Measurements from ENCODE around the gene HCN2. TPM values are rescaled to one million over a fixed set of nuclear protein-coding genes. Genes with fewer than 3 reads are reported as not detected.
"Not testable (repeated sequence)": the region's sequence is repeated elsewhere in the genome, so short reads cannot be mapped to it uniquely, and the experiment has no call there.

The HCN2 gene
- polyA plus RNA-seq, 1 experiment, result 1.5 TPM

DNA sequence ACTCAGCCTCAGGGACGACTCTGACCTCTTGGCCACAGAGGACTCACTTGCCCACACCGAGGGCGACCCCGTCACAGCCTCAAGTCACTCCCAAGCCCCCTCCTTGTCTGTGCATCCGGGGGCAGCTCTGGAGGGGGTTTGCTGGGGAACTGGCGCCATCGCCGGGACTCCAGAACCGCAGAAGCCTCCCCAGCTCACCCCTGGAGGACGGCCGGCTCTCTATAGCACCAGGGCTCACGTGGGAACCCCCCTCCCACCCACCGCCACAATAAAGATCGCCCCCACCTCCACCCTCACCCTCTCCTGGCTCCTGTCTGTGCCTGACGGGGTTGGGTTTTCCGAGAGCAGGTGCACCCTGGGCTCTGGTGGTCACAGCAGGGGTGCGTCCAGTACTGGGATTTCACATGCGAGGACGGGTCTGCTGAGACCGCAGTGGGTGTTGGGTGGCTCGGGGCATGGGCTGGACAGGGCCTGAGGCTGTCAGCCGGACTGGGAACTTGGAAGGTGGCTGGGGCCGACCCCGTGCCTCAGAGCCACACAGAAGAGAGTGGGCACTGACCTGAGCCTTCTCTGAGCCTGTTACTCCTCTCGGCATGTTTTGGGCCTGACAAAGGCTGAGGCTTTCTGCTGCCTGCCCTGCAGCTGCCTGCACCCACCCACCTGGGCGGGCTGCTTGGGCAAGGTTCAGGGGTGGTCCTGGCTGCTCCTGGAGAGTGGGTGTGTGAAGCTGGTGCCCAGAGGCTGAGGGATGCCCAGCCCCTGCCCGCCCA, 6.3 kb upstream of the HCN2 start:
- POLR2A ChIA-PET, result no interaction called here
- TF ChIP-seq, protein P1, sequence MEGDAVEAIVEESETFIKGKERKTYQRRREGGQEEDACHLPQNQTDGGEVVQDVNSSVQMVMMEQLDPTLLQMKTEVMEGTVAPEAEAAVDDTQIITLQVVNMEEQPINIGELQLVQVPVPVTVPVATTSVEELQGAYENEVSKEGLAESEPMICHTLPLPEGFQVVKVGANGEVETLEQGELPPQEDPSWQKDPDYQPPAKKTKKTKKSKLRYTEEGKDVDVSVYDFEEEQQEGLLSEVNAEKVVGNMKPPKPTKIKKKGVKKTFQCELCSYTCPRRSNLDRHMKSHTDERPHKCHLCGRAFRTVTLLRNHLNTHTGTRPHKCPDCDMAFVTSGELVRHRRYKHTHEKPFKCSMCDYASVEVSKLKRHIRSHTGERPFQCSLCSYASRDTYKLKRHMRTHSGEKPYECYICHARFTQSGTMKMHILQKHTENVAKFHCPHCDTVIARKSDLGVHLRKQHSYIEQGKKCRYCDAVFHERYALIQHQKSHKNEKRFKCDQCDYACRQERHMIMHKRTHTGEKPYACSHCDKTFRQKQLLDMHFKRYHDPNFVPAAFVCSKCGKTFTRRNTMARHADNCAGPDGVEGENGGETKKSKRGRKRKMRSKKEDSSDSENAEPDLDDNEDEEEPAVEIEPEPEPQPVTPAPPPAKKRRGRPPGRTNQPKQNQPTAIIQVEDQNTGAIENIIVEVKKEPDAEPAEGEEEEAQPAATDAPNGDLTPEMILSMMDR (IDR thresholded peaks at IDR 0.05; ENCODE audit: insufficient read depth, low read depth, low read length), result no peak
- Histone ChIP-seq H3K4me3 (ENCODE audit: low read depth, low read length) (no peak overlapping the region), H3K27me3 (ENCODE audit: control insufficient read depth, insufficient read depth, low read length) (no peaks in the 10 kb centered on the region), H3K36me3 (ENCODE audit: control insufficient read depth, insufficient read depth, low read length) (peaks cover 19% of the 10 kb centered on the region)
- no peak for DNase-seq (ENCODE audit: low read depth)
- CTCF ChIA-PET, result interaction anchor here (0.8 to 4.6 kb wide), 16 partner anchors 7 to 186 kb away, joined by 3 to 53 read pairs (median 6); partner anchors contain the start of genes CDC34, POLRMT and RNF126

DNA sequence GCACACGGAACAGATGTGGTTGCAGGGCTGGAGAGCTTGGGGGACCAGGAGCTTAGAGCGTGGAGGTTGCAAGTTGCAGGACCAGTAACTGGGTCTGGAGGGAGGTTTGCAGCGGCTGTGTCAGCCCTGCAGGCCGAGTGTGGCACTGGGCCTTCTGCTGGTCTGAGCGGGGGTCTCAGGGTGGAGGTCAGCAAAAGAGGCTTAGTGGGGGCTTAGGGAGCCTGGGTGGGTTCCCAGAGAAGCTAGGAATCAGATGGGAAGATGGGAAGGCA, 5.8 kb upstream of the HCN2 start:
- CTCF ChIA-PET, result interaction anchor here (0.8 to 4.6 kb wide), 21 partner anchors 8 to 186 kb away, joined by 3 to 53 read pairs (median 5); partner anchors contain the start of genes CDC34, POLRMT and RNF126
- no peak for DNase-seq (ENCODE audit: low read depth)
- H3K4me3 ChIP-seq (ENCODE audit: low read depth, low read length), result no peak overlapping the region
- no peaks in the 10 kb centered on the region for H3K27me3 ChIP-seq (ENCODE audit: control insufficient read depth, insufficient read depth, low read length)
- TF ChIP-seq, protein P1 (IDR thresholded peaks at IDR 0.05; ENCODE audit: insufficient read depth, low read depth, low read length), result no peak
- POLR2A ChIA-PET, result no interaction called here
- H3K36me3 ChIP-seq (ENCODE audit: control insufficient read depth, insufficient read depth, low read length), result peaks cover 19% of the 10 kb centered on the region

DNA sequence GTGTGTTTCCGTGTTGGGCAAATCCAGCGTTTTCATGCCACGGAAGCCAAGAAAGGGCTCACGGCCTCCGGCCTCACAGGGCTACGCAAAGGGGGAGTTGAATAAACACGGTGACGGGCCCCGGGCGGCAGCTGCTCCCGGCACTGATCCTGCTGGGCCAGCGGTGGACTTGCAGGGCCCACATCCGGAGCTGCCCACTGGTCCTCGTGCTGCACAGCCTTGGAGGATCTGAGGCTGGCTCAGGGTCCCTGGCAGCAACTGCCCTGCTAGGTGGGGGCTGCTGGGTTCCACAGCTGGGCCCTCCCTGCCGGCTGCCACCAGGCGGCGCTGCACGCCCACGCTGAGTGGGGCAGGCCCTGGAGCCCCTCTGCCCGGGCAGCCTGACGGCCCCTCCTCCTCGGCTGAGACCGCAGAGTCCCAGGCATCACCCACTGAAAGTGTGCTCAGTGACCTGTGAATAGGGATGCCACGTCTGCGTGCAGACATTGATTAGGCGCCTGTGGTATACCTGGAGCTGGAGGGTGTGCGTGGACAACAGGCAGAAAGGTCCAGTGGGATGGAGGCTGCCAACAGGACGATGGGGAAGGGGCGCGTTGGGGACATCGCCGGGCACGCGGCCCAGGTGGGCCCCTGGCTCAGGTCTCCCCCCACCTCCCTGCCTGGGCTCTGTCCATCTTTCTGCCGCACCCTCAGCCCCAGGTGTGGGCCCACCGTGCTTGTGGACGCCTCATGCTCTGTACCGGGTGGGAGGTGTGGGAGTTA, 5.3 kb upstream of the HCN2 start:
- peaks cover 17% of the 10 kb centered on the region for H3K36me3 ChIP-seq (ENCODE audit: control insufficient read depth, insufficient read depth, low read length)
- no peak overlapping the region for H3K4me3 ChIP-seq (ENCODE audit: low read depth, low read length)
- CTCF ChIA-PET, result interaction anchor here (0.5 to 4.6 kb wide), 23 partner anchors 8 to 185 kb away, joined by 3 to 53 read pairs (median 5); partner anchors contain the start of genes CDC34, POLRMT and RNF126
- POLR2A ChIA-PET, result no interaction called here
- no peak for DNase-seq (ENCODE audit: low read depth)
- H3K27me3 ChIP-seq (ENCODE audit: control insufficient read depth, insufficient read depth, low read length), result no peaks in the 10 kb centered on the region
- TF ChIP-seq, protein P1 (IDR thresholded peaks at IDR 0.05; ENCODE audit: insufficient read depth, low read depth, low read length), result peak; percentile 89

DNA sequence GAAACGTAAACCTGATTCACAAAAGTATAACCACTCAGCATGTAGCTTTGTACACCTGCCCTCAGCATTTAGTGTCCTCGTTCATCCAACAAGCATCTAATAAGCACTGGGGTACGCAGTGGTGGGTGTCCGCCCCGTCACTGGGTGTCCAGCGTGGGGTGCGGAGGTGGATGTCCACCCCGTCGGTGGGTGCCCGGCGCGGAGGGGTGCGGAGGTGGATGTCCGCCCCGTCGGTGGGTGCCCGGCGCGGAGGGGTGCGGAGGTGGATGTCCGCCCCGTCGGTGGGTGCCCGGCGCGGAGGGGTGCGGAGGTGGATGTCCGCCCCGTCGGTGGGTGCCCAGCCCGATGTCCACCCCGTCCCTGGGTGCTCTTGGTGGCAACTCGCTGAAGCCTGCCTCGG, 4.5 kb upstream of the HCN2 start:
- not testable (repeated sequence) for H3K4me3 ChIP-seq (ENCODE audit: low read depth, low read length)
- CTCF ChIA-PET, result interaction anchor here (0.5 to 4.6 kb wide), 15 partner anchors 9 to 156 kb away, joined by 3 to 53 read pairs (median 5); partner anchors contain the start of genes POLRMT and RNF126

DNA sequence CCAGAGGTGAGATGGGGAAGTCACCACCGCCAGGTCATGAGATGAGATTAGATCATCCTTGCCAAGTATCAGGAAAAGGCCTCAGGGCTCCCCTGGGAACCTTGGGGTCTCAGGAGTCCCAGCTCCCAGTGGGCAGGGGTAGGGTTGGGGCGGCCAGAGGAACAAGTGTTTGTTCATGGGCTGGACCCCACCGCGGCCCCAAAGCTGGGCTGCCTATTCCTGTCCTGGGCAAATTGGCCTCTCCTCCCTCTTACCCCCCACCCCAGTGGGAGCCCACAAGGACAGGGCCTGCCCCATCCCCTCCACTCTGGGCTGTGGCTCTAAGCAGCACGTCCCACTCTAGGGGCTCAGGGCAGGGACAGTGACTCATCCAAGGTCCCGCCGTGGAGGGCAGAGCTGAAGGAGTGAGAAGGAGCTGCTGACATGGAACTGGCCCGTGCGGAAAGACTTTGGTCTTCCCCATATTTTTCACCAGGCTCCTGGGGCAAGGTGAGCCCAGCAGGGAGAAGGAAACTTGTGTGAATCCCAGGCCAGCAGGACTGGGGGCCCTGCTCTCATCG, 4.0 kb upstream of the HCN2 start:
- TF ChIP-seq, protein P1 (IDR thresholded peaks at IDR 0.05; ENCODE audit: insufficient read depth, low read depth, low read length), result no peak
- Histone ChIP-seq H3K36me3 (ENCODE audit: control insufficient read depth, insufficient read depth, low read length) (peaks cover 15% of the 10 kb centered on the region), H3K27me3 (ENCODE audit: control insufficient read depth, insufficient read depth, low read length) (no peaks in the 10 kb centered on the region), H3K4me3 (ENCODE audit: low read depth, low read length) (no peak overlapping the region)
- ChIA-PET POLR2A (interaction anchor here (0.6 kb wide), 1 partner anchor 13 kb away, joined by 3 read pairs; no protein-coding TSS in a partner anchor), CTCF (interaction anchor here (1.2 to 4.6 kb wide), 8 partner anchors 9 to 156 kb away, joined by 3 to 53 read pairs (median 6); partner anchors contain the start of gene RNF126)
- DNase-seq (ENCODE audit: low read depth), result no peak

More for the DNA sequence above, 4.5 kb upstream of the HCN2 start:
- DNase-seq (ENCODE audit: low read depth); POLR2A ChIA-PET; H3K27me3 ChIP-seq (ENCODE audit: control insufficient read depth, insufficient read depth, low read length): not testable (repeated sequence)
- H3K36me3 ChIP-seq (ENCODE audit: control insufficient read depth, insufficient read depth, low read length), result peaks cover 15% of the 10 kb centered on the region

Measured in BJ (cell line).